GM19324 (cell line): ENCODE results near the gene CCND3.

Experiments used
- ATAC-seq: cut with Tn5 transposase; IDR thresholded peaks from one replicate; pipeline ENCODE4 v1.9.1; 2021; ENCODE audit warnings: mild to moderate bottlenecking, moderate library complexity; ENCODE audit not compliant: unreplicated experiment, low FRiP score

The CCND3 gene

DNA sequence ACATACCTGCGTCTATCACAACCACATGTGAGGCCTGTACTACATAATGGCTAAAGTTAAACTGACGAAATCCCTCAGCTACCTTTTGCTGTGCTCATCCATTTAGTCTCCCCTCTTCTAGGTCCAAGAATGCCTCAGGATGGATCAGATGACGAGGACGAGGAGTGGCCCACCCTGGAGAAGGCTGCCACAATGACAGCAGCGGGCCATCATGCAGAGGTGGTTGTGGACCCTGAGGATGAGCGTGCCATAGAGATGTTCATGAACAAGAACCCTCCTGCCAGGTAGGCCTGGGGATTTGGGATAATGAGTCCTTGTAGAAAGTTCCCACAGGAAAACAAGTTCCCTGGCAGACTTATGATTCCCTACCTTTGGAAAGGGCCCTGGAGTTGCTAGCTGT is 14.4 kb downstream of the CCND3 start:
- no peak for ATAC-seq

DNA sequence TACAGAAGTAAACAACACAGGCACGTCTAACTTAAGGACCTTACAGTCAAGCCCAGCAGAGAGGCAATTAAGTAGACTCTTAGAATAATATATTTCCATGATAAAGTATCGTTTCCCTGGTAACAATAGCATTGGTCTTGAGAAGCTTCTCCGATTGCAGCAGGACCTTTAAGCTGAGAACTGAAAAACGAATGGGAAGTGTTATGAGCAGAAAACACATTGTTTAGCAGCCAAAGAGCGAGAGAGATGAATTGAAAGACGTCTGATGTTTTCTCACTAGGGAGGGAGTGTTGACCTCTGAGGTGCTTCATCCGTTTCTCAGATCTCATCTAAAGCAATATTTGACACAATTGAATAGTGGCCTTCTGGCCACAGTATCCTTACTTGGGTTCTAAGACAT is 19.5 kb downstream of the CCND3 start:
- ATAC-seq = no peak

DNA sequence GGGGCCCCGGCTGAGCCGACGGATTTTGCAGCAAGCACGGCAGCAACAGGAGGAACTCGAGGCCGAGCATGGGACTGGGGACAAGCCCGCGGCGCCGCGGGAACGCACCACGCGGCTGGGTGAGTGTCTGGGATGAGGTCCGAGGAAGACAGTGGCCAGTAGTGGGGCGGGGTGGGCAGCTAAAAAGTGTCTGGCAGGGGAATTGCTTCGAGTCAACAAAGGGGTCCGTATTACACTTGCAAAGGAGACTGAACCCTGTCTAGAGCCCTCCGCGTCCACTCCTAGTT is 20.0 kb downstream of the CCND3 start:
- no peak for ATAC-seq

DNA sequence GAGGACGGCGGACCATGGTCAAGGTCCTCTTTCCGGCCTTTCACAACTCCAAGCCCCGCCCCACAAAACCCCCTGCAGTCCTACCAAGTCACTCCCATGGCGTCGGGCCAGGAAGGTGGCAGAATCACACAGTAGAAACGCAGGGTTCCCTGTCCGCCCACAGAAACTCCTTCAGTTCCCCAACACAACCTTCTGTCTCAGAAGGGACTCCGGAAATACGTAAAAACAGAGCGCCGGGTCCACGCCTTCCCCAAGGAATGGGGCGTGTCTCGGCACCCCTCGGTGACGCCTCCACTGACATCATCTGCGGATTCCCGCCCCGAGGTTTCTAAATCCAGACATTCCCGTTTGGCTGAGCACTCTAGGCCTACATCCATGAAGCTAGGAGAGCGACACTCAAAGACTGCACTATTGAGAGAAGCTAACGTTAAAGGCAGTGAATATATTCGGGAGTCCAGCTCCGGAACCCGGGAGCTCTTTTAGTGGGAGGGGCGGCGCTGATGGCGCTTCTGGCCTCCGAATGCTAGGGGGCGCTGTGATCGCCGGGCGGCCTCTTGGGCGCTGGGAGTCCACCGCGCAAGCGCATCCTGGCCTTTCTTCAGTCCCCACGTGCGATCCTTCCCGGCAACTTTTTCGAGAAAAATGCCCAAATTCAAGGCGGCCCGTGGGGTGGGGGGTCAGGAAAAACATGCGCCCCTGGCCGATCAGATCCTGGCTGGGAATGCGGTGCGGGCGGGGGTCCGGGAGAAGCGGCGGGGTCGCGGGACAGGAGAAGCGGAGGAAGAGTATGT is 20.5 kb downstream of the CCND3 start, which contains the start of the genes BYSL and MED20:
BYSL (plus strand) TSS at position 579 of the 791 bp plus-strand sequence; CDS start at position 643, 64 bp downstream.
MED20 (minus strand) TSS at position 219 of the 791 bp plus-strand sequence; CDS start at position 98, 121 bp downstream.
- peak; percentile 94 for ATAC-seq

DNA sequence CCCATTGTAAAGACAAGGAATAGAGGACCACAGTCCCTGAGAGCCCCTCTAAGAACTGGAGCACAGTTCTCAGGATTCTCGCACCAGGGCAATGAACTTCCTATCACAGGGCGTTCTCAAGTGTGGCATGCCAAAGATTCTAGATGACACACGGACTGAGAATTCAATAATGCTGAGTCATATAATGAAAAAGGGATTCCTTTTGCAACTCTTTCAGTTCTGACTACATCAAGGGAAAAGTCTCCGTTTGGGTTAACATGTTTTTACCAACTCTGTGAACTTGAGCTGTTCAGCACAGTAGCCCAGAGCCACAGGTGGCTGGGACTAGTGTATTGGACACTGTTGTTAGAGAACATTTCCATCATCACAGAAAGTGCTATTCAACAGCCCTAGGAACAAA is 24.1 kb downstream of the CCND3 start:
- ATAC-seq = no peak

DNA sequence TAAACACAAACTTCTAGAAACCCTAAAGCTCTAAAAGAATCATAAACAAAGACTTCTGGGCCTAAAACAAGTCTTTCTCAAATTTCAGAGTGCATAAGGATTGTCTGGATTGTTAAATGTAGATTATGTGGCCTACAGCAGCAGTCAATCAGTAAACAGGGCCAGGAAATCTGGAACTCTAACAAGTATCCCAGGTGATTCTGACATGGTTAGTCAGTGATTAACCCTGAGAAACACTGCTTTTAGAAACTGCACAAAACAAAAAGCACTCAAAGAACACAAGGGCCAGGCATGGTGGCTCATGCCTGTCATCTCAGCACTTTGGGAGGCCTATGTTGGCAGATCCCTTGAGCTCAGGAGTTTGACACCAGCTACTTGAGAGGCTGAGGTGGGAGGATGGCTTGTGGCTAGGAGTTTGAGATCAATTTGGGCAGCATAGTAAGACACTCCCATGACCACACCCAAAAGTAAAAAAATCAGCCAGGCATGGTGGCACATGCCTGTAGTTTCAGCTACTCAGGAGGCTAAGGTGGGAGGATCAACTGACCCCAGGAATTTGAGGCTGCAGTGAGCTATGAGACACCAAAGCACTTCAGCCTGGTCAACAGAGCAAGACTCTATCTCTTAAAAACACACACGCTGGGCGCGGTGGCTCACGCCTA is 26.6 kb downstream of the CCND3 start:
- no peak for ATAC-seq

DNA sequence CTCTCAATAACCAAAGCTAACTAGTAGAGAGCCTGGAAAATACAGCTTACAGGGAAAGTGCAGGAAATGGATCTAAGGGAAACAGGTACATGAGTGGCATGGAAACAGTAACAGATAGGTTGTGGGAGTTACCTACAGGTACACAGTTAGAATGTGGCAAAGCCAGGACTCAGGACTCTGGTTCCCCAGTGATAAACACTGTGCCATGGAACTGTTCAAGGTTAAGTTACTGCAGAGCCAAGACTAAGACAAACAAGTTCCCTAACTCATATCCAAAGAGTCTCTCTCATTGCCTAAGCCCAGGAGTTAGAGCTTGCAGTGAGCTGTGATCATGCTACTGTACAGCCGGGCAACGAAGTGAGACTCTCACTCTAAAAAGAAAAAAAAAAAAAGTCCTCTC is 27.3 kb downstream of the CCND3 start:
- ATAC-seq = no peak

DNA sequence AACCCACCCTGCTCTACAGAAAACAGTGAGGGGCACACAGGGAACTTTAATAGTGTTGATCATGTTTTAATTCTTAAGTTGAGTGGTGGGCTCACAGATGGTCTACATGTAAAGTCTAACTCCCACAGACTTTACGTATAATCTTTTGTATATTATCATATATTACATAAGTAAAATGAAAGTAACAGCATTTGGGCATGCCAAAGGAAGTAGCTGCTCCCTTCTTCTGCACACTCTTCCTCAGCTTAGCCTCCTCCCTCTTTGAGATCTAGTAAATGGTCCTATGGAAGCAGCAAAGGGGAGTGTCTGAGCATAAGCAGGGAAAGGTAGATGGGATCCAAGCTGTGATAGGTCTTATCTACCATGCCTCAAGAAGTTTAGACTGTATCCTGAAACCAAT is 31.9 kb downstream of the CCND3 start:
- ATAC-seq = no peak

DNA sequence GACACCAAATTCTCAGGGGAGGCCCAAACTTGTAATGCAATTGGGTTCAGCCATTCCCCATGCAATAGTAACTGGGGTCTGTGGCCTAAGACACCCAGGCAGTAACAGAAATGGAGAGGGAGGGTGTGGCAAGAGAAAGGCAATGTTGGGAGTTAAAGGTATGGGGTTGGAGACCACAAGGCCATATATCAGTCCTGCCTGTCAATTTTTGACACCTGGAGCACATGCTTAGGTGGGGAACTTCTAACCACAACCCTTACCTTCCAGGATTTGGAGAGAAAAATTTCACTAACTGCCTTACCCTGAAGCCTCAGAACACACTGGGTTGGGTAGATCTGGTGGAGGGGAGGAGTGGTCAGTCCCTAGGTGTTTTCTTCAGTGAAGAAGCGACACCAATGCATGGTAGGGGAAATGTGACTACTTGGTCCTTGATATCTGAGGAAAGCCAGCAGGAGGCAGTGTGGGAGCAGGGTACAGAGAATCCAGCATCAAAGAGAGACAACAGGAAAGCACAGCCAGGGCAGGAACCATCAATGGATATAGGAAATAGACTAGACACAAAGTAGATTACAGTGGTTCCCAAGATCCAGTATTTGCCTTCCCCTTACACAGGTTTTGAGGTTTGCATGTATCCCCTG is 39.6 kb downstream of the CCND3 start:
- ATAC-seq = no peak

DNA sequence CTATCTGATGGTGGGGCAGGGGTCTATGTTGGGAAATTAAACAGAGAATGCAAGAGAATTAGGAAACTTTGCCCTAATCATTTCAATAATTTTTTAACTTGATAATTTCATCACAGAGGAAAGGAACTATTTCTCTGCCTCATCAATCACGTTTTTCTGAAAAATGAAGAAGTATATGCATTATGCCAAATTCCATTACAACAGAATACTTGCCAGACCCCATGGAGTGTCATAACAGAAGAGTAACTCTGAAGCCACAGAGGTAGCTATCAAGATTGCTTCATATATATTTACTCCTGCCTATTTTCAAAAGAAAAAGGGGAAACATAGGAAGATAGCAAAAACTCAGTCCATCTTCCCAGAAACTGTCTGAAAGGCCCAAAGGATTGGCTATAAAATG is 40.7 kb downstream of the CCND3 start:
- ATAC-seq = no peak

DNA sequence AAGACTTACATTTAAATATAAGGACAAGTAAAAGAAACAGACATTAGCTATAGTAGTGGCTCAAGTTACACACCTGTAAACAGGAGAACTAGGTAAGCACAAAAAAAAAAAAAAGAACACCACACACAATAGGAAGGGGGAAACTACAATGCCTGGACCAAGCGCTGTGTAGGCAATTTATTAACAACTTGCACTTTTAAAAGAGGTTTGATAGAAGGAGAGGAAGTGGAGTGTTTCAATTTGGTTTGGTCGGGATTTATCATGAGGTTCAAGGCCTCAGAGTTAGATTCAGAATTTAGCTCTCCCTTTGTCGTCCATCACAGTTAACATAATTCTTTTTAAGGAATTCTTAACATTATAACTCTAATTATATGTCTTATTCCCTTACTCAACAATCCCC is 45.3 kb downstream of the CCND3 start:
- no peak for ATAC-seq

DNA sequence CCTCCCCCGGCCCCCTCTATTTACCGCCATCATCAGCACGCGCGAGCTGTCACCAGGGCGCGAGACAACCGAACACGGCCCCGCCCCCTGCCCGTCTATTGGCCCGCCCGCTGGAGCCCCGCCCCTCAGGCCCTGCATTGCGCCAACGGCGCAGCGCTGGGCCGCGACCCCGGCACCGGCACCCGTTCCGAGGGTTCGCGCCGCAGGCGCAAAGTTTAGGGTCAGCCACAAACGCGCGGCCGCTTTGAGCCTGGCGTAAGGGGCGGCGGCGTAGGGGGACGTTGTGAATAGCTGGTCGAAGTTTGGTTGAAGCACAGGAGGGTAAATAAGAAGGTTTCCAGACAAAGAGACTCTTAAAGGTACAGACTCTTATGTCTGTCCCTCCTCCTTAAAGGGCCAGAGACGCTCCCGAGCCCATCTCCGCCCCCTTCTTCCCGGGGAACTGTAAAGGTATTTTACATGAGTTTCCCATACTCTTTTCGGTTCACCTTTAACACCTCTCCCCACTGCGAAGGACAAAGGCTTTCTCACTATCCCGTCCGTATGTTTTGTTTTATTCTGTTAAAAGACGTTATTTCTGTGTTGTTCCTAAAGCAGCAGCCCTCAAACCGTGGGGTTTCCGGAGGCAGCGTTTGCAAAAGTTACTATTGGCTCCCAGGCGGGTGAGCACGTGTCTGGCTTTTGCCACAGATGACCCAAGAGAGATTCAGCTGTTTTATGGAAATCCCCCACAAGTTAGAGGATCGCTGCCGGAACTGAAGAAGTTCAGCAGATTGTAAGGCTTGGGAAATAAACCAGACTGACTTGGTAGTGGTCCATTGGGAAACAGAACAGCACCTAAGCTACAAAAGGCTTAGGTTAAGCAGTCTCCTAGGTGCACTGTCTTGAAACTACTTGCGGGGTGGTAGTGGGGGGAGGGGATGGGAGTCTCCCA is 46.0 kb downstream of the CCND3 start, which contains the start of gene USP49:
USP49 (minus strand) TSS at position 76 of the 934 bp plus-strand sequence. CDS start 88,392 bp downstream, outside the sequence.
- ATAC-seq = peak; percentile 89

DNA sequence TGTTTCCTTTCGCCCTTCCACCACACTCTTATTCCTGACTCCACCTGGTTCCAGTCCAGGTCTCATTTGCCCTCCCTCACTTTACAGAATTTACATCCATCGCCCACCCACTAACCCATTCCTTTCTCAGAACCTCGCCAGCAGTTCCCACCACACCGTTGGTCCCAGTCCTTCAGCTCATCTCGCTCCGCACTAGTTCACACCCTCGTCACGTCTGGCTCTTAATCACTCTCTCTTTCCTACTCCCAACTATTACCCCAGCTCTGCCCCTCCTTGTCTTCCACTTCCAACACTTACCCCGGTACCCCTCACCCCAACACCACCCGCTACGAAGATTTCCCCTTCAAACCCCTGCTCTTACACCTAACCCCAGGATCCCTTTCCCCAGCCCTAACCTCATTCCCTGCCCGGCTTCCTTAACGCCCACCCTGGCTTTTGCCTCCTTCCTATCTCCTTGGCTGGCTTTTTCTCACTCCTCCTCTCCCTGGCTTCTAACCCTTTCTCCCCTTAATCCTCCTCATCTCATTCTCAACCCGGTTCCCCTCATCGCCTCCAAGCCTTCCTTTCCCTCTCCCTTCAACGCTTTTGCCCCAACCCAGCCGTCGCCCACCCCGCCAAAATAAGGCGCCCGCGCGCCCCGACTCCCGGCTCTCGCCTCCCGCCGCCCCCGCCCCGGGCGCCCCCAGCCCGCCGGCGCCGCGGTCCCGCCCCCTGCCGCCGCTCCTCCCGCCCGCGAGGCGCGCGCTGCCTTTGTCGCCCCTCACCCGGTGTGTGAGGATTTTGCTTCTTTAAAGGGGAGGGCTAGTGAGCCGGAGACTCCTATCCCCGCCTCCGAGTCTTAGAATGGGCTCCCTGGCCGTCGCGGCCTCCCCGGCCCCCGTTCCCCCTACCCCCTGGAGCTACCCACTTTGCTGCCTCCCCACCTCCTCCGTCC is 47.0 kb downstream of the CCND3 start:
- peak; percentile 34 for ATAC-seq

DNA sequence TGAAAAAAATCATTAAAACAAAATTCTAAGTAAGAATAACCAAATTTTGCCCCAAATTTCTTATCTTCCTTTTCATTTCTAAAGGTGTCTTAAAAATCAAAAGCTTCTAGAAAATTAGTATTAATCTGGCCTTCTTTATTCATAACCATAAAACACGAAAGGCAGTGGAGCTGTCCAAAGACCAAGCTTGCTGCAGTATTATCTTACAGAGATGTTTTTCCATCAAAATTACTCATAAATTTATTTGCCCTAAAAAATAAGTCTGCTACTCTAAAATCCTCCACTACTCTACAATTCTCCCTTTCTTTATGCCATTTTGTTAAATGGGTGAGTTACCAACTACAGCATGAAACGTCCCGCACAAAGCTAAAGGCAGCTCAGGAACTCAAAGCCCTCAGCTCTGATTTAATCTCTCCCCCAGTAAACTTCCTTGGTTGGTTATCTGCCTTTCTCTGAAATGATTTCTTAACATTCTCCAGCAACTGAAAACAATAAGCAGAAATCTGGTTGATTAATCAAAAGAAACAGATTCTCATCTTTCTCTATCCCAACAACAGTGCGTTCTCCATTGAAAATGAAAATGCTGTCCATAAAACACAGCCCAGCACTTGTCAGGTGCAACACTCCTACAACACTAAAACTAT is 48.6 kb downstream of the CCND3 start:
- no peak for ATAC-seq

DNA sequence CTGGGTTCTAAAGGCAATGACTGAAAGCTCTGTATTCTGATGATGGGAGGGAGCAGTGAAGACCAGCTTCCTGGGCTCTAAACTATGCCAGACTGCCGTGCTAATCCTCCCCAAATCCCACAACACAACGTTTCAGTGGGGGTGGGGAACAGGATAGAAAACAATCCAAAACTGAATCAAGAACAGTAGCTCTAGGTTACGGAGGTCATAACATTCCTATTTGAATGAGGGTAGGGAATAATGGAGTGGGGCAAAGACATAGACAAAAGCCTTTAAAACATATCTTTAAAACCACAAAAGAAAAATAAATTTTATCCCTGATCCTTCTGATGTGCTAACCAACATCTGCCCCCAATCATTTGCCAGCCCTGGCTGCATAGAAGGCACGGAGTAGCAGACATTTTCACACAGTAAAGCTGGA is 54.3 kb downstream of the CCND3 start:
- ATAC-seq = no peak

DNA sequence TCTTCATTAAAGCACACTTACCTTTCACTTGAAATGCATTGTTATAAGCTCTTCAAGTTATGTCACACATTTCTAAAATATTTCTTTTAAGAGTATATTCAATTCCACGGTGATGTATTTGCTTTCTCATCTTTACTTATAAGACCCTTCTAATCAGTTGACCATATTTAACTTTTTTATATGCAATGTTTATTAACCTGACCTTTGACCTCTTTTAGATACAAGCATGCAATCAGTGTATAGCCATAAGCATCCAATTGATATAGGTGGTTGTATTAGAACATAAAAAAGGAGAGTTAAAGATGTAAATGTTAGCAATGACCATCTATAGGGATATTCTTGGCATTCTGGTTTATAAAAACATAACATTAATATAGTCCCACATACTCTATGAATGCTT is 55.7 kb downstream of the CCND3 start:
- no peak for ATAC-seq

DNA sequence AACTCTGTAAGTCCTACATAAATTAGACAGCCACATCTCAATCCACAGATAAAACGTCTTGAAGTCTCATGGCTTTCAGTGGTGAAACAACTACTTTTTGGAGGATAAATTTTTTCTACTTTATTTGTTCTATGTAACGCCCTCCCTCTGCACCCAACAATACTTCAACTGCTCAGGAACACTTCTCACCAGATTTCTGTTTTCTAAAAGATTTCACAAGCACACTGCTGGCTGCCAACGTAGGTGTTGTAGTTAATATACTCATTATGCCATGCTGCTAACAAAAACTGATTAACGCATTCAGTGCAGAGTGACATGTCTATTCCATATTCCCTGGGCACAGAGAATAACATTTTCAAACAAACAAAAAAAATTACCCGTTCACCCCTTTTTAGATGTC is 56.7 kb downstream of the CCND3 start:
- ATAC-seq = no peak
